Measurements from ENCODE around the gene PXT1.

DNA sequence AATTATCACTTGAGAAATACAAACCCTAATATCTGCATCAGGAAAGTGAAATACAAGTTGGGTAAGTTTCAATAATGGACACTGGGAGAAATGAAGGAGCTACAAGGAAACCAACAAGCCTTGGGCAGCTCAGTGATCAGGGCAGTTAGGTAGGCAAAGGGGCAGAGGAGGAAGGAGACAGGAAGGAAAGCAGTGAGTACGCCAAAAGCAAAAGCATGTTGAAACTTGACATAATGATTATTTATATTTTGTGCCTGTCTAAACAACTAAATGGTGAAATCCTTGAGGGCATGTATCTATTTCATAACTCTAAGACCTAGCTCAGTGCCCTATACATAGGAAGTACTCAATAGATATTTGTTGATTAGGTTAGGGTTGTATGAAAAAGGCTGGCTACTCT, 23.3 kb downstream of the PXT1 start:
- TF ChIP-seq, protein P1, sequence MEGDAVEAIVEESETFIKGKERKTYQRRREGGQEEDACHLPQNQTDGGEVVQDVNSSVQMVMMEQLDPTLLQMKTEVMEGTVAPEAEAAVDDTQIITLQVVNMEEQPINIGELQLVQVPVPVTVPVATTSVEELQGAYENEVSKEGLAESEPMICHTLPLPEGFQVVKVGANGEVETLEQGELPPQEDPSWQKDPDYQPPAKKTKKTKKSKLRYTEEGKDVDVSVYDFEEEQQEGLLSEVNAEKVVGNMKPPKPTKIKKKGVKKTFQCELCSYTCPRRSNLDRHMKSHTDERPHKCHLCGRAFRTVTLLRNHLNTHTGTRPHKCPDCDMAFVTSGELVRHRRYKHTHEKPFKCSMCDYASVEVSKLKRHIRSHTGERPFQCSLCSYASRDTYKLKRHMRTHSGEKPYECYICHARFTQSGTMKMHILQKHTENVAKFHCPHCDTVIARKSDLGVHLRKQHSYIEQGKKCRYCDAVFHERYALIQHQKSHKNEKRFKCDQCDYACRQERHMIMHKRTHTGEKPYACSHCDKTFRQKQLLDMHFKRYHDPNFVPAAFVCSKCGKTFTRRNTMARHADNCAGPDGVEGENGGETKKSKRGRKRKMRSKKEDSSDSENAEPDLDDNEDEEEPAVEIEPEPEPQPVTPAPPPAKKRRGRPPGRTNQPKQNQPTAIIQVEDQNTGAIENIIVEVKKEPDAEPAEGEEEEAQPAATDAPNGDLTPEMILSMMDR (IDR thresholded peaks at IDR 0.05), result no peak
- no peak for TF ChIP-seq POLR2A (IDR thresholded peaks at IDR 0.05)

Measured in upper lobe of left lung (tissue), 4 donors.